NCI-H1436 treated with DMSO at 0.1 percent for 48 hours (cell line): Measurements from ENCODE around the gene SATB1.

Experiments used
- DNase-seq: peaks from one replicate; lab custom pipeline; 2025; lab: John Stamatoyannopoulos, UW

Gene SATB1

GRCh38 chr3:18431266-18431665 lies 6.1 kb upstream of the SATB1 start:
- DNase-seq = no peak

GRCh38 chr3:18428991-18429745 lies 4.0 kb upstream of the SATB1 start:
- DNase-seq = no peak

GRCh38 chr3:18428036-18428435 lies 2.9 kb upstream of the SATB1 start:
- DNase-seq = no peak

- DNase-seq = no peak
Observed at GRCh38 chr3:18426597-18427193, 1.6 kb upstream of the SATB1 start.

GRCh38 chr3:18425641-18426257 lies 610 bp upstream of the SATB1 start:
- no peak for DNase-seq

- no peak for DNase-seq
Observed at GRCh38 chr3:18424213-18424728, 868 bp downstream of the SATB1 start.

- DNase-seq = no peak
Observed at GRCh38 chr3:18423401-18424212, 1.5 kb downstream of the SATB1 start.

- DNase-seq = no peak
Observed at GRCh38 chr3:18422972-18423371, 2.2 kb downstream of the SATB1 start.

GRCh38 chr3:18420555-18420954 lies 4.6 kb downstream of the SATB1 start:
- DNase-seq = no peak

GRCh38 chr3:18419232-18419631 lies 5.9 kb downstream of the SATB1 start:
- no peak for DNase-seq

GRCh38 chr3:18417904-18418572 lies 7.1 kb downstream of the SATB1 start:
- DNase-seq = no peak

GRCh38 chr3:18416332-18416731 lies 8.8 kb downstream of the SATB1 start:
- DNase-seq = no peak

GRCh38 chr3:18415839-18416238 lies 9.3 kb downstream of the SATB1 start:
- no peak for DNase-seq

- no peak for DNase-seq
Observed at GRCh38 chr3:18415167-18415566, 10.0 kb downstream of the SATB1 start.

- DNase-seq = no peak
Observed at GRCh38 chr3:18412684-18413083, 12.5 kb downstream of the SATB1 start.

- no peak for DNase-seq
Observed at GRCh38 chr3:18411541-18411940, 13.6 kb downstream of the SATB1 start.

GRCh38 chr3:18410205-18410604 lies 14.9 kb downstream of the SATB1 start:
- DNase-seq = no peak

GRCh38 chr3:18409266-18409665 lies 15.9 kb downstream of the SATB1 start:
- no peak for DNase-seq

- DNase-seq = no peak
Observed at GRCh38 chr3:18405141-18405540, 20.0 kb downstream of the SATB1 start.

GRCh38 chr3:18403061-18403460 lies 22.1 kb downstream of the SATB1 start:
- DNase-seq = no peak

- no peak for DNase-seq
Observed at GRCh38 chr3:18402239-18402799, 22.8 kb downstream of the SATB1 start.
